HG02588 (cell line): ENCODE results near the gene AGR3.

Experiments used
- ATAC-seq: cut with Tn5 transposase; IDR thresholded peaks from one replicate; pipeline ENCODE4 v1.9.1; 2021; ENCODE audit warnings: mild to moderate bottlenecking, moderate library complexity; ENCODE audit not compliant: unreplicated experiment

AGR3 gene

GRCh38 chr7:16881844-16882243 lies at the start of gene AGR3:
AGR3 (minus strand) TSS chr7:16881983; CDS start chr7:16878618, 3,365 bp downstream.
- no peak for ATAC-seq

- ATAC-seq, result no peak
Measured at GRCh38 chr7:16930946-16931345, 49.2 kb upstream of the AGR3 start.

GRCh38 chr7:16929146-16929762 lies 47.5 kb upstream of the AGR3 start:
- peak; percentile 86 for ATAC-seq

GRCh38 chr7:16926861-16927260 lies 45.1 kb upstream of the AGR3 start:
- ATAC-seq, result no peak

- no peak for ATAC-seq
Measured at GRCh38 chr7:16926283-16926682, 44.5 kb upstream of the AGR3 start.

- no peak for ATAC-seq
Measured at GRCh38 chr7:16925609-16926008, 43.8 kb upstream of the AGR3 start.

DNA sequence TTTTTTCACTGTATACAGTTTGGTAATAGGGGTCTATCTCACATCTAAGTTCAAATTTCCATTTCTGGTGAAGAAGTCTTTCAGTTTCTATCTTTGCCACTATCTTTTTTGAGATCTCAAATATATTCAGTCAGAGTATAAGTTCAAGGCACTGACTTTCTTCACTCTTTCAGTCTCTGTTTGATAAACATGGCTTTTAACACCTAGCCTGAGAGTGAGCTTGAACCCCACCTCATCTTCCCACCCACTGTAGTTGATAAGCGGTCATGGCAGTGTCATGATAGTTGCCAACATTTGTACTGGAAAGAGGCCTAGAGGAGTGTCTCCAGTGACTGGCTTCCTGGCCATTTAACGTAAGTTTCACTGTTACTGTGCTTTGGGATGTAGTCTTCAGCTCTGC lies 41.2 kb upstream of the AGR3 start:
- no peak for ATAC-seq

GRCh38 chr7:16921644-16922257 lies 40.0 kb upstream of the AGR3 start:
- no peak for ATAC-seq

- ATAC-seq, result no peak
Measured at GRCh38 chr7:16921151-16921550, 39.4 kb upstream of the AGR3 start.

GRCh38 chr7:16919440-16919839 lies 37.7 kb upstream of the AGR3 start:
- no peak for ATAC-seq

- ATAC-seq, result no peak
Measured at GRCh38 chr7:16918288-16918895, 36.6 kb upstream of the AGR3 start.

GRCh38 chr7:16916738-16917137 lies 35.0 kb upstream of the AGR3 start:
- no peak for ATAC-seq

GRCh38 chr7:16916105-16916639 lies 34.4 kb upstream of the AGR3 start:
- no peak for ATAC-seq

GRCh38 chr7:16915405-16915804 lies 33.6 kb upstream of the AGR3 start:
- ATAC-seq, result no peak

- ATAC-seq, result no peak
Measured at GRCh38 chr7:16914771-16915170, 33.0 kb upstream of the AGR3 start.

DNA sequence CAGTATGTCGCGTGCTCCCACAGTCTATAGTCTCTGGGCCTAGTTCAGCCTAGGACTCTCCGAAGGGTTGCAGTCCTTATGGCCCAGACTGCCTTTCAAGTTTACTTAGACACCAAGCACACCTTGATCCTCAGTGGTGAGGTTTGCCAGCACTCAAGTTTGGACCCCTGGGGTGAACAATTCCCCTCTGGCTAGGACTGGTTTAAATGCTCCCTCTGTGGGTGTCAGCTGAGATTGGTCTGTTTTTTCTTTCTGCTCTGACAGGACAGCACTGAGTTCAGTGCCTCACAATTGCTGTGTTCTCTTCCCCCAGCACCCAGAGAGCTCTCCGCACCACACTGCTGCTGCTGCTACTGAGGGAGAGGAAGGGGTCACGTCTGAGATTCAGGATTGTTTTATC lies 31.9 kb upstream of the AGR3 start:
- ATAC-seq, result no peak

GRCh38 chr7:16912540-16912939 lies 30.8 kb upstream of the AGR3 start:
- ATAC-seq, result no peak

DNA sequence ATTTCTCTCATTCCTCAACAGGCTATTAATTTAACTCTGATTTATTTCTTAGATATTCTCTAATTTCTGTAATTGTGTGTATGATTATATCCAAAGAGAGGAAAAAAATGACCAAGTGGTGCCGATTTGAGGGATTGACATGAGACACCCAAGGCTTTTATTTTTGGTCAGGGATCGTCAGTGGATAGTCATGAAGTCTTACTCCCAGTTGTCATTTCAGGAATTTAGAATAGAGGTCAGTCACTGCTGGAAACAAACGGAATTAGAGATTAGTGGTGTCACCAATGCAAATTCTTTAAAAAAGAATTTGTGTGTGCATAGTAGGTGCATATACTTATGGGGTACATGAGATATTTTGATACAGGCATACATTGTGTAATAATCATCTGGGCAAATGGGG lies 26.8 kb upstream of the AGR3 start:
- no peak for ATAC-seq

DNA sequence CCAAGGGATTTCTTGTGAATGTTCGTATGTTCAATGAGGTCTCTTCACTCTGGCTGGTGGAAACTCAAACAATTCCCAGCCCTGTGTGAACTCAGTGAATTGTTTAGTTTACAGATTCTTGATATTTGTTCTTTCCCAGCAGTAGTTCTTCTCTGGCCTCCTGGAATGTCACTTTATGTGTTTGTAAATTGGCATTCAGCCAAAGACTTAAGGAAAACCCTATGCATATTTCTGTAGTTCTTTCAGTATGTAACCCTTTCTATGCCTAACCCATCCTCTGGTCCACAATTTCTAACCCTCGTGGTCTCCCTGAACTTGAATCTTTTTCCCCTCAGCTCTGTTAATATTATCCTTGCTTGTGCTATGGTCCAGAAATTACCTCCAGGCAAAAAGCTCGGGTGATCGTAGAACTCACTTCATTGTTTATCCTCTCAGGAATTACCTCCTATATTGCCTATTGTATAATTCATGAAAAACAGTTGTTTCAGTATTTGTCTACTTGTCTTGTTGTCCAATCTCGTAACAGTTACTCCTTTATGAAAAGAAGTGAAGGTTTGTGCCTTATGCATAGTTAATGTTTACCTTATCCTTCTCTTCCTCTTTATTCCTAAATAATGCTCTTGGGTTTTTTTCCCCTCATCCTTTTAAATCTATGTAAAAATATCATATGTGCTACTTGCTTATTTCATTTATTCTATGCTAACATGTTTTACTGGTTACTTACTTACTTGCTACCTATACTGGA lies 23.7 kb upstream of the AGR3 start:
- ATAC-seq, result no peak

DNA sequence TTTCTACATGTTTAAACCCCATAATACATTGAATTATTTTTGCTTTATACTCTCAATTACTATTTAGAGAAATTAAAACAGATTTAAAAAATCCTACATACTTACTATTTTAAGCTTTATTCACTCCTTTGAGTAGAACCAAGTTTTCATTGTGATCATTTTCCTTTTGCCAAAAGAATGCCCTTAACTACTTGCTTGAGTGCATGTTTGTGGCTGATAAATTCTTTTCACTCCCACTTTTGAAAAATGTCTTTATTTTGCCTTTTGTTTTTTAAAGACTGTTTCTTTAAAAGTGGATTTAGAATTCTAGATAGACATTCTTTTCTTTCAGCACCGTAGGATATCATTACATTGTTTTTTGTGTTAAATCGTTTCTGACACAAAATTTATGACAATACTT lies 22.3 kb upstream of the AGR3 start:
- no peak for ATAC-seq

- no peak for ATAC-seq
Measured at GRCh38 chr7:16900209-16900768, 18.5 kb upstream of the AGR3 start.
